Parathyroid adenoma (tissue), 2 donors: ENCODE measurements around the gene PCDH9.

Experiments
- H2AFZ ChIP-seq: fragments of 300-600 bp; sonication (generic); one replicate; pipeline ENCODE4 v1.7.0; 2017; ENCODE audit warnings: antibody characterized with exemption, mild to moderate bottlenecking
- H3K27ac ChIP-seq: fragments of 300-600 bp; sonication (generic); one replicate; pipeline ENCODE4 v1.7.0; 2017
- H3K27me3 ChIP-seq: fragments of 300-600 bp; sonication (generic); one replicate; pipeline ENCODE4 v1.7.0; 2017; ENCODE audit warnings: low read length; ENCODE audit not compliant: control insufficient read depth, insufficient read depth
- H3K36me3 ChIP-seq: fragments of 300-600 bp; sonication (generic); one replicate; pipeline ENCODE4 v1.7.0; 2017; ENCODE audit warnings: low read length; ENCODE audit not compliant: control insufficient read depth, insufficient read depth
- H3K4me1 ChIP-seq: fragments of 300-600 bp; sonication (generic); one replicate; pipeline ENCODE4 v1.7.0; 2017; ENCODE audit warnings: control low read depth
- H3K4me2 ChIP-seq: fragments of 300-600 bp; sonication (generic); one replicate; pipeline ENCODE4 v1.7.0; 2017; ENCODE audit warnings: low read length
- H3K4me3 ChIP-seq: fragments of 300-600 bp; sonication (generic); one replicate; pipeline ENCODE4 v1.7.0; 2017; ENCODE audit warnings: low read depth, low read length
- H3K79me2 ChIP-seq: fragments of 300-600 bp; sonication (generic); one replicate; pipeline ENCODE4 v1.7.0; 2017; ENCODE audit warnings: control low read depth
- H3K9ac ChIP-seq: fragments of 300-600 bp; sonication (generic); one replicate; pipeline ENCODE4 v1.7.0; 2017; ENCODE audit warnings: mild to moderate bottlenecking
- H3K9me3 ChIP-seq: fragments of 300-600 bp; sonication (generic); one replicate; pipeline ENCODE4 v1.7.0; 2017; ENCODE audit warnings: low read length; ENCODE audit not compliant: control insufficient read depth
- TF ChIP-seq, protein P1 (sequence below): fragments of 300-600 bp; sonication (generic); IDR thresholded peaks from one replicate; pipeline ENCODE4 v1.7.0; 2017; ENCODE audit warnings: antibody characterized with exemption, mild to moderate bottlenecking
- donor health status: primary hyperparathyroidism.

PCDH9 gene

GRCh38 chr13:66830940-66831716 lies 399.0 kb downstream of the PCDH9 start:
- Histone ChIP-seq H3K27ac (no peak overlapping the region), H3K4me3 (no peak overlapping the region), H2AFZ (no peak overlapping the region), H3K27me3 (no peaks in the 10 kb centered on the region), H3K4me2 (no peak overlapping the region), H3K79me2 (no peaks in the 10 kb centered on the region), H3K9ac (no peak overlapping the region), H3K4me1 (no peaks in the 10 kb centered on the region), H3K36me3 (no peaks in the 10 kb centered on the region), H3K9me3 (no peaks in the 10 kb centered on the region)
- TF ChIP-seq, protein P1, sequence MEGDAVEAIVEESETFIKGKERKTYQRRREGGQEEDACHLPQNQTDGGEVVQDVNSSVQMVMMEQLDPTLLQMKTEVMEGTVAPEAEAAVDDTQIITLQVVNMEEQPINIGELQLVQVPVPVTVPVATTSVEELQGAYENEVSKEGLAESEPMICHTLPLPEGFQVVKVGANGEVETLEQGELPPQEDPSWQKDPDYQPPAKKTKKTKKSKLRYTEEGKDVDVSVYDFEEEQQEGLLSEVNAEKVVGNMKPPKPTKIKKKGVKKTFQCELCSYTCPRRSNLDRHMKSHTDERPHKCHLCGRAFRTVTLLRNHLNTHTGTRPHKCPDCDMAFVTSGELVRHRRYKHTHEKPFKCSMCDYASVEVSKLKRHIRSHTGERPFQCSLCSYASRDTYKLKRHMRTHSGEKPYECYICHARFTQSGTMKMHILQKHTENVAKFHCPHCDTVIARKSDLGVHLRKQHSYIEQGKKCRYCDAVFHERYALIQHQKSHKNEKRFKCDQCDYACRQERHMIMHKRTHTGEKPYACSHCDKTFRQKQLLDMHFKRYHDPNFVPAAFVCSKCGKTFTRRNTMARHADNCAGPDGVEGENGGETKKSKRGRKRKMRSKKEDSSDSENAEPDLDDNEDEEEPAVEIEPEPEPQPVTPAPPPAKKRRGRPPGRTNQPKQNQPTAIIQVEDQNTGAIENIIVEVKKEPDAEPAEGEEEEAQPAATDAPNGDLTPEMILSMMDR, result no peak

DNA sequence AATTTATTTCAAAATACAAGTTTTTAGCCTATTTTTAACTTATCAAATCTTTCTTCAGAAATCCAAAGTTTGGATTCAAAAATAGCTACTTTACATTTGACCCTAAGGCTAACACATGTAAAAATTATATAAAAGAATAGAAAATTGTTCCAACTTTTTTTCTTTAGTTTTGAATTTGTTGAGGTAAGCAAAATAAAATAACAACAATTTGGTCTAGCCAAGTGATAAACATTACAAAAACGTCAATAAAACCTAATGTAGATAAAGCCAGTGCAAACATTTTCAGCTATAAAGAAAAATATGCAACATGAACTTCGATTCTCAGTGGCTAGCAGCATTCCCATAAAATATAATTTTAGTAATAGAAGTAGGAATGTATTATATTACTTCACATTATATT lies 400.3 kb downstream of the PCDH9 start:
- no peak overlapping the region for H3K27ac ChIP-seq
- no peaks in the 10 kb centered on the region for H3K36me3 ChIP-seq

DNA sequence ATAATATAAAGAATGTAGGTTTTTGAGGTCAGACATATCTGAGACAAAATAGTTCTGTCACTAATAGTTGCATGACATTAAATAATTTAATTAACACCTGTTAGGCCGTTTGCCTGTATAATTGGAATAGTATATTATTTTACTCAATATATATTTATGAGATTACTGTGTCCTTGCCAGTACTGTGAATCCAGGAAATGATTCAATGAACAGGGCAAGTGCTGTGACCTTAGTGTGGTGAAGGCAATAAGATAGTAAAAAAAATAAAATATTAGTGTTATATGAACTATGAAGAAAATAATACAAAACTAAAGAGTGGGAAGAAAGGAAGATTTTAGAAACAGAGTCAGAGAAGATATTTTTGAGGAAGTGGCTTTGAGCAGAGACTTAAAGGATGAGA lies 403.7 kb downstream of the PCDH9 start:
- Histone ChIP-seq H3K9ac (no peak overlapping the region), H3K4me2 (no peak overlapping the region), H3K36me3 (no peaks in the 10 kb centered on the region), H3K4me1 (no peaks in the 10 kb centered on the region), H3K27me3 (no peaks in the 10 kb centered on the region), H3K9me3 (no peaks in the 10 kb centered on the region), H2AFZ (no peak overlapping the region), H3K27ac (no peak overlapping the region), H3K4me3 (no peak overlapping the region), H3K79me2 (no peaks in the 10 kb centered on the region)
- TF ChIP-seq, protein P1, result no peak

More for the DNA sequence above, 400.3 kb downstream of the PCDH9 start:
- H3K27me3 ChIP-seq, result no peaks in the 10 kb centered on the region
- H3K79me2 ChIP-seq, result no peaks in the 10 kb centered on the region
- no peak overlapping the region for H2AFZ ChIP-seq
- H3K9ac ChIP-seq, result no peak overlapping the region
- H3K4me3 ChIP-seq, result no peak overlapping the region
- TF ChIP-seq, protein P1, result no peak
- no peaks in the 10 kb centered on the region for H3K9me3 ChIP-seq
- no peak overlapping the region for H3K4me2 ChIP-seq
- H3K4me1 ChIP-seq, result no peaks in the 10 kb centered on the region

DNA sequence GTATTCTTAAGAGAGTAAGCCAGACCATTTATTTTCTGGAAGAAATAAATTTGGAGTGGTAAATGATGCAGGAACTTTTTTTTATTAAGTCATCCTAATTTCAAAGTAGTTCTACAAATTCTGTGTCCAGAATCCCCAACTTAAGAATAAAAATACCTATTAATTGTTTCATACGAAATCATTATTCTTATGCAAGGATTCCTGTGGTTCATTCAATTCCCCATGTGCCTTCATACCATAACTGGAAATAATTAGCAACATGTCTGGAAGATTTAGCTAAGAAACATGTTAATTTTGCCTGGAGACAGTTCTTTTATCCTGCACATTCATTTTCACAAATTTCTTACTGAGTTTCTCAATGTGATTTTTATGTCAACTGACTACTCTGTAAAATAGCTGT lies 408.6 kb downstream of the PCDH9 start:
- Histone ChIP-seq H3K4me2 (no peak overlapping the region), H3K4me1 (no peaks in the 10 kb centered on the region), H3K4me3 (no peak overlapping the region), H2AFZ (no peak overlapping the region), H3K27ac (no peak overlapping the region), H3K9me3 (no peaks in the 10 kb centered on the region), H3K27me3 (no peaks in the 10 kb centered on the region), H3K79me2 (no peaks in the 10 kb centered on the region), H3K36me3 (no peaks in the 10 kb centered on the region), H3K9ac (no peak overlapping the region)
- TF ChIP-seq, protein P1, result no peak

DNA sequence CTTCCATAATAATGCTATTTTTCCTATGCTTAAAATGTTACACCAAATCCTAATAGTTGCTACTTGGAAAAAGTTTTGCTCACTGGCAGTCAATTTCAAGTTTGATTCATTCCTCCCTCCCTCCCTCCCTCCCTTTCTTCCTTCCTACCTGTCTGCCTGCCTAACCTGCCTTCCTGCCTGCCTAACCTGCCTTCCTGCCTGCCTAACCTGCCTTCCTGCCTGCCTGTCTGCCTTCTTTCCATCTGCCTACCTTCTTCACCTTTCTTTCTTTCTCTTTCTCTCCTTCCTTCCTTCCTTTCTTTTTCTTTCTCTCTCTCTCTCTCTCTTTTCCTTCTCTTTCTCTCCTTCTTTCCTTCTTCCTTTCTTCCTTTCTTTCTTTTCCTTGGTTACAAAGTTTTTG lies 418.7 kb downstream of the PCDH9 start:
- Histone ChIP-seq H3K4me2 (no peak overlapping the region), H3K9ac (no peak overlapping the region), H3K27me3 (no peaks in the 10 kb centered on the region), H3K36me3 (no peaks in the 10 kb centered on the region), H3K79me2 (no peaks in the 10 kb centered on the region), H3K4me3 (no peak overlapping the region), H3K9me3 (no peaks in the 10 kb centered on the region), H3K4me1 (no peaks in the 10 kb centered on the region), H3K27ac (no peak overlapping the region), H2AFZ (no peak overlapping the region)
- TF ChIP-seq, protein P1, result no peak
